ENCODE data around the gene ITGA6.

- TF ChIP-seq EZH2phosphoT487 (IDR thresholded peaks at IDR 0.05; ENCODE audit: borderline replicate concordance, low read depth, low read length): no peak
- TF ChIP-seq, protein P1, sequence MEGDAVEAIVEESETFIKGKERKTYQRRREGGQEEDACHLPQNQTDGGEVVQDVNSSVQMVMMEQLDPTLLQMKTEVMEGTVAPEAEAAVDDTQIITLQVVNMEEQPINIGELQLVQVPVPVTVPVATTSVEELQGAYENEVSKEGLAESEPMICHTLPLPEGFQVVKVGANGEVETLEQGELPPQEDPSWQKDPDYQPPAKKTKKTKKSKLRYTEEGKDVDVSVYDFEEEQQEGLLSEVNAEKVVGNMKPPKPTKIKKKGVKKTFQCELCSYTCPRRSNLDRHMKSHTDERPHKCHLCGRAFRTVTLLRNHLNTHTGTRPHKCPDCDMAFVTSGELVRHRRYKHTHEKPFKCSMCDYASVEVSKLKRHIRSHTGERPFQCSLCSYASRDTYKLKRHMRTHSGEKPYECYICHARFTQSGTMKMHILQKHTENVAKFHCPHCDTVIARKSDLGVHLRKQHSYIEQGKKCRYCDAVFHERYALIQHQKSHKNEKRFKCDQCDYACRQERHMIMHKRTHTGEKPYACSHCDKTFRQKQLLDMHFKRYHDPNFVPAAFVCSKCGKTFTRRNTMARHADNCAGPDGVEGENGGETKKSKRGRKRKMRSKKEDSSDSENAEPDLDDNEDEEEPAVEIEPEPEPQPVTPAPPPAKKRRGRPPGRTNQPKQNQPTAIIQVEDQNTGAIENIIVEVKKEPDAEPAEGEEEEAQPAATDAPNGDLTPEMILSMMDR (conservative IDR thresholded peaks at IDR 0.05; ENCODE audit: low read length): no peak
These were observed 3.3 kb downstream of the ITGA6 start for GRCh38 chr2:172430678-172431077.

All from OCI-LY7 (cell line).